Skin epidermis (tissue), 12 donors: ENCODE data around the gene BSN.
A peak's percentile ranks its signal among the peaks of the same experiment; 100 is the strongest.

Experiments
- H3K27ac ChIP-seq, 21 experiments: fragments of 200-600 bp; sonication (generic) in 11 of 21; one replicate each; pipeline ENCODE4 v1.5.0; 2020; ENCODE audit warnings: mild to moderate bottlenecking in 3 of 21, inconsistent platforms in 2 of 21, moderate library complexity in 2 of 21
- H3K4me3 ChIP-seq, 7 experiments: fragments of 200-600 bp; sonication (generic) in 2 of 7; one replicate each; pipeline ENCODE4 v1.5.0; 2020; ENCODE audit warnings: inconsistent platforms in 2 of 7, mild to moderate bottlenecking in 2 of 7, moderate library complexity in 1 of 7

Gene BSN

DNA sequence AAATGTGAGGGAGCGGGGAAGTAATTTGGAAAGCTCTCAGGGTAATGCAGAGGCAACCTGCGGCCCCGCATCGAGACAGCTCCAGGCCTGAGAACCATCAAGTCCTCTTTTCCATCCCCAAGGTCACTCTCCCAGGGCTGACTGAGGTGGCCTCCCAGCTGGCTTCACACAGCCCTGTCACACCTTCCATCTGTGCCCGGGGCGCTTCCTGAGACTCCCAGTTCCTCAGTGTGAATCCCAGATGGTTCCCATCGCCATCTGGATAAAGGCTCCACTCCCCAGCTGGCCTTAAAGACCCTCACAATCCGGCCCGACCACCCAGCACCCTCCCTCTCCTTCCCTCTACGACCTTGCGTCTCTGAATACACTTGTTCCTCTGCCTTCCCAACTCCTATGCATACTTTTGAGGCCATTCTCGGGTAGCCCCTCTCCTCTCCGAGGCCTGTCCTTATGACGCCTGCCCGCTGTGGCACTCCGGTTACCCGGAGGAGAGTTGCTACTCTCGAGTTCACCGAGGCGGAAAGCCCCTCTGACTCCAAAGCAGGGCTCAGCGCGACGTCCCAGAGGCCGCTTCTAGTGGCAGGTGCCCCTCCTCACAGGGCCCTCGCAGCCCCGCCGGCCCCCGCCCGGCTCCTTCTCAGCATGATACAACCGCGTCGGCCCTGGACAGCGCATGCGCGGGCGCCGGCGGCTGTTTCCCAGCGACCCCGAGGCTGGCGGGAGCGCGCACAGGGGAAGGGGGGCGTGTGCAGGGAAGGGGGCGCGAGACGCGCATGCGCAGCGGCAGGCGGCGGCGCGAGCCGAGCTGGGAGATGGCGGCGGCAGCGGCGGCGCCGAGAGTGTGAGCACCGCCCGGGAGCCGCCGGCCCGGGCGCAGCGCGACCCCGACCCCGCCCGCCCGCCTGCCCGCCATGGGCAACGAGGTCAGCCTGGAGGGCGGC lies at the start of gene BSN:
Gene BSN, plus strand, starts transcription at position 786 of the 941 bp plus-strand sequence. Its CDS starts 126 bp downstream, at position 912.
- H3K27ac ChIP-seq, result peak within 1 kb of the TSS in 11 of 21 experiments; percentile 0 to 68 (median 45)

GRCh38 chr3:49506906-49507305 lies 47.4 kb upstream of the BSN start:
- Histone ChIP-seq H3K4me3 (no peak overlapping the region), H3K27ac (no peak overlapping the region)

More for the DNA sequence above, at the start of gene BSN:
- peak within 1 kb of the TSS; percentile 43 to 59 (median 49) for H3K4me3 ChIP-seq

- H3K27ac ChIP-seq, result no peak overlapping the region
Observed at GRCh38 chr3:49509028-49509561, 45.2 kb upstream of the BSN start.

GRCh38 chr3:49511639-49512038 lies 42.6 kb upstream of the BSN start:
- H3K4me3 ChIP-seq, result no peak overlapping the region
- no peak overlapping the region for H3K27ac ChIP-seq

More at GRCh38 chr3:49509028-49509561, 45.2 kb upstream of the BSN start:
- H3K4me3 ChIP-seq, result no peak overlapping the region

- Histone ChIP-seq H3K4me3 (no peak overlapping the region), H3K27ac (no peak overlapping the region)
Observed at GRCh38 chr3:49512781-49513355, 41.4 kb upstream of the BSN start.

DNA sequence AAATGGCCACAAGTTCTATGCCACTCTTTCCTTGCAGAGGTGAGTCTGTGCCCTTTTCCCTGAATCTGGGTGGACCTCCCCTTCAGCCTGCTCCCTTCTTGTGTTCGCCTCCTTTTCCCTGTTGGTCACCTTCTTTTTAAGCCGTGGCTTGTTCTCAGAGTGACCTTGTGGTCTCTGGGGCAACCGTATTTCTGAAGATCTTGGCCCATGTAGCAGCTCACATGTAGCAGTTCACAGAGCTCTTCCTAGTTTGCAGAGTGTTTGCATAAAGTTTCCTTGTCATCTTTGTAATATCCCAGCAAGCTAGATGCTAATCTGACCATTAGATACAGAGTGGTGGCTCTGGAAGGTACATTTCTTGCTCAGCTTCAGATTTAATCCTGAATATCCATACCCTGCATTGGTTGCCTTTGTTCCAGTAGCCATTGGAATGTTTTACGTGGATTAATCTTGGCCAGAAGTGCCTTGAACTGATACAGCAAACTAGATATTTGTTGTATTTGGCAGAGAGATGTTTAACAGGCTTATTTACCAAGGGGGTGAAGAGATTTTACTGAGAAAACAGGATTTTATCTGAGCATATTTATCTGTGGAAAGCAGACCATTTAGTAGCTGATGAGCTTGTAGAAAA lies 40.7 kb upstream of the BSN start:
- Histone ChIP-seq H3K4me3 (no peak overlapping the region), H3K27ac (no peak overlapping the region)

DNA sequence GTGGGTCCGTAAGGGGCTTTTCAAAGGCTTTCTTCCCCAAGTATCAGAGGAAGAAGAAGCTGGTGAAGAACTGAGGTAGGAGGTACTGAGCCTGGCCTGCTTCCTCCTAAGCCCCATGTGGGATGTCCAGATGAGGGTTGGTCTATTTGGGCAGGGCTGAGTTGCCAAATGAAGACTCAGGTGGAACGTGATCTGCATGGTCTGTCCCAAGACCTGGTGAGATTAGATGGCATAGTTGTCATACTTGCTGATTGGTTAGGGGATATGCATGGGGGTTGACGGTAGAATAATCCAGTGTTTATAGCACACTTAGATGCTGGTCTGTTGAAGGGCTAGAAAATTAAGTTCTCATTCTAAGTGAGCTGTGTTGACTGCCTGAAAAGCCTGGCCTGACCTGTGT lies 36.3 kb upstream of the BSN start:
- peak overlapping the region in 1 of 21 experiments; percentile 31 for H3K27ac ChIP-seq

GRCh38 chr3:49518441-49518840 lies 35.8 kb upstream of the BSN start:
- no peak overlapping the region for H3K4me3 ChIP-seq
- H3K27ac ChIP-seq, result peak overlapping the region in 4 of 21 experiments; percentile 4 to 34 (median 24)

More for the DNA sequence above, 36.3 kb upstream of the BSN start:
- H3K4me3 ChIP-seq, result no peak overlapping the region

DNA sequence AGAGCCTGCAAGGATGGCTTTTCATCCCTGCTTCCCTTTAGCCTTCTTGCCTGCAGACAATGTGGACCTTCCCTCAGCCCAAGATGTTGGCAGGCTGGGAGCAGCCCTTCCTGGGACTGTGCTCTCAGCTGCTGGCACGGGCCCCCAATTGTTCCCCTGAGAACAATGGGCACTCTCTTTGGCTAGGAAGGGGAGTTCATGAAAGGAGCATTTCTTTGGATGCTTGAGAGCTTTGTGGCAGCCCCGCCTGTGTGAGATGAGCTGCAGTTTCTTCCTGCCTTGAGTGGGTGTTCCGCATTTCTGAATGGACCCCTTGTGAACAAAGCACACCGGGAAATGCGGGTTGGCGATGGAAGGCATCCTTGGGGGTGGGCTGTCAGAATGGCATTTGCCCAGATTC lies 35.0 kb upstream of the BSN start:
- Histone ChIP-seq H3K27ac (peak overlapping the region in 4 of 21 experiments; percentile 2 to 34 (median 13)), H3K4me3 (no peak overlapping the region)

- H3K27ac ChIP-seq, result peak overlapping the region in 4 of 21 experiments; percentile 2 to 52 (median 34)
Observed at GRCh38 chr3:49519916-49520385, 34.3 kb upstream of the BSN start.

GRCh38 chr3:49523756-49524747 lies 30.2 kb upstream of the BSN start:
- Histone ChIP-seq H3K27ac (peak overlapping the region in 4 of 21 experiments; percentile 34 to 57 (median 48)), H3K4me3 (no peak overlapping the region)

More at GRCh38 chr3:49519916-49520385, 34.3 kb upstream of the BSN start:
- H3K4me3 ChIP-seq, result no peak overlapping the region

DNA sequence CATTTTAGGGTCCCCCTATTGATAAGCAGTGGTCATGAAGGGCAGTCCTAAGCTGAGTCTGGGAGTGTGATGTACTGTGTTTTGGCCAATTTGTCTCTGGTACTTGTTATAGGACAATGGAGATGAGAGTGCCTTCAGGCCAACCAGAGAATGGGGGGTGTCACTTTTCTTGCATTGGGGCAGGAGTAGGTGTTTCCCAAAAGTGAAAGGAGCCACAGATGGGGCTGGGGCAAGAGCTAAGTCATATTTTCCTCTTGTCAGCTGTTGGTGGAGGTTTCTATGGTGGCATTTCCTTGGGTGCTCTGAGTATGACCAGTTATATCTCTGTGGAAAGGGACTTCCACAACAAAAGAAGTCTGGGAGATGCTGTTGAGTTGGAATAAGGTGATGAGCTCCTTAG lies 24.7 kb upstream of the BSN start:
- no peak overlapping the region for H3K4me3 ChIP-seq
- no peak overlapping the region for H3K27ac ChIP-seq

- no peak overlapping the region for H3K27ac ChIP-seq
- H3K4me3 ChIP-seq, result no peak overlapping the region
Observed at GRCh38 chr3:49530231-49530630, 24.0 kb upstream of the BSN start.

DNA sequence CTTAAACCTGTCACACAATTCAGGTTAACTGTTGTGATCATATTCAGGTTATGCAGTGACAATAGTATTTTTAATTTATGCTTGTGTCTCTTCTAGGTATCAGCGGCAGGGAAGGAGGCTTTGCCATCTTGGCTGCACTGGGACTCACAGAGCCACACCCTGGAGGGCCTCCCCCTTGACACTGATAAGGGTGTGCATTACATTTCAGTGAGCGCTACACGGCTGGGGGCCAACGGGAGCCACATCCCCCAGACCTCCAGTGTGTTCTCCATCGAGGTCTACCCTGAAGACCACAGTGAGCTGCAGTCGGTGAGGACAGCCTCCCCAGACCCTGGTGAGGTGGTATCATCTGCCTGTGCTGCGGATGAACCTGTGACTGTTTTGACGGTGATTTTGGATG lies 23.6 kb upstream of the BSN start:
- Histone ChIP-seq H3K4me3 (no peak overlapping the region), H3K27ac (no peak overlapping the region)

DNA sequence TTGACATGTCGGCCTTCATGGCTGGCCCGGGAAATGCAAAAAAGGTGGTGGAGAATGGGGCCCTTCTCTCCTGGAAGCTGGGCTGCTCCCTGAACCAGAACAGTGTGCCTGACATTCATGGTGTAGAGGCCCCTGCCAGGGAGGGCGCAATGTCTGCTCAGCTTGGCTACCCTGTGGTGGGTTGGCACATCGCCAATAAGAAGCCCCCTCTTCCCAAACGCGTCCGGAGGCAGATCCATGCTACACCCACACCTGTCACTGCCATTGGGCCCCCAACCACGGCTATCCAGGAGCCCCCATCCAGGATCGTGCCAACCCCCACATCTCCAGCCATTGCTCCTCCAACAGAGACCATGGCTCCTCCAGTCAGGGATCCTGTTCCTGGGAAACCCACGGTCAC lies 23.1 kb upstream of the BSN start:
- no peak overlapping the region for H3K27ac ChIP-seq

DNA sequence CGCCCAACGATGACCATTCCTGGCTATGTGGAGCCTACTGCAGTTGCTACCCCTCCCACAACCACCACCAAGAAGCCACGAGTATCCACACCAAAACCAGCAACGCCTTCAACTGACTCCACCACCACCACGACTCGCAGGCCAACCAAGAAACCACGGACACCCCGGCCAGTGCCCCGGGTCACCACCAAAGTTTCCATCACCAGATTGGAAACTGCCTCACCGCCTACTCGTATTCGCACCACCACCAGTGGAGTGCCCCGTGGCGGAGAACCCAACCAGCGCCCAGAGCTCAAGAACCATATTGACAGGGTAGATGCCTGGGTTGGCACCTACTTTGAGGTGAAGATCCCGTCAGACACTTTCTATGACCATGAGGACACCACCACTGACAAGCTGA lies 22.6 kb upstream of the BSN start:
- H3K27ac ChIP-seq, result no peak overlapping the region
- H3K4me3 ChIP-seq, result no peak overlapping the region

More for the DNA sequence above, 23.1 kb upstream of the BSN start:
- no peak overlapping the region for H3K4me3 ChIP-seq

- Histone ChIP-seq H3K27ac (no peak overlapping the region), H3K4me3 (no peak overlapping the region)
Observed at GRCh38 chr3:49533031-49533430, 21.2 kb upstream of the BSN start.

DNA sequence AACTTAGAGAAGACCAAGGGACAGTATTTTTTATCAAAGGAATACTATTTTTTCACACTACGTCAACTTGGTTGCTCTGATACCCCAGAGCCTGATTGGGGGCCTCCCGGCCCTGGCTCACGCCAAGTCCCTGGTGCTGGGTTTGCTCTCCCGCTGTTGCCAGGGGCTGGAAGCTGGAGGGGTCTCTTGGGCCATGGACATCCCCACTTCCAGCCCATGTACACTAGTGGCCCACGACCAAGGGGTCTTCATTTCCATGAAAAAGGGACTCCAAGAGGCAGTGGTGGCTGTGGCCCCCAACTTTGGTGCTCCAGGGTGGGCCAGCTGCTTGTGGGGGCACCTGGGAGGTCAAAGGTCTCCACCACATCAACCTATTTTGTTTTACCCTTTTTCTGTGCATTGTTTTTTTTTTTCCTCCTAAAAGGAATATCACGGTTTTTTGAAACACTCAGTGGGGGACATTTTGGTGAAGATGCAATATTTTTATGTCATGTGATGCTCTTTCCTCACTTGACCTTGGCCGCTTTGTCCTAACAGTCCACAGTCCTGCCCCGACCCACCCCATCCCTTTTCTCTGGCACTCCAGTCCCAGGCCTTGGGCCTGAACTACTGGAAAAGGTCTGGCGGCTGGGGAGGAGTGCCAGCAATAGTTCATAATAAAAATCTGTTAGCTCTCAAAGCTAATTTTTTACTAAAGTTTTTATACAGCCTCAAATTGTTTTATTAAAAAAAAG lies 20.3 kb upstream of the BSN start:
- H3K27ac ChIP-seq, result peak overlapping the region in 3 of 21 experiments; percentile 31 to 43 (median 39)
- no peak overlapping the region for H3K4me3 ChIP-seq
